Measurements from ENCODE around the gene ANKRD13A.
"Not testable (repeated sequence)": the region's sequence is repeated elsewhere in the genome, so short reads cannot be mapped to it uniquely, and the experiment has no call there.

The ANKRD13A gene

GRCh38 chr12:110050927-110051326 is 51.7 kb downstream of the ANKRD13A start:
- no peak for DNase-seq

GRCh38 chr12:110055375-110056352 is 56.4 kb downstream of the ANKRD13A start:
- not testable (repeated sequence) for DNase-seq

GRCh38 chr12:110056643-110057042 is 57.4 kb downstream of the ANKRD13A start:
- not testable (repeated sequence) for DNase-seq

- no peak for DNase-seq
These were observed 59.8 kb downstream of the ANKRD13A start for GRCh38 chr12:110058875-110059615.

GRCh38 chr12:110059651-110060000 is 60.4 kb downstream of the ANKRD13A start:
- DNase-seq: no peak

GRCh38 chr12:110062241-110062640 is 63.0 kb downstream of the ANKRD13A start:
- DNase-seq: no peak

GRCh38 chr12:110065540-110065939 is 66.3 kb downstream of the ANKRD13A start:
- DNase-seq: no peak

GRCh38 chr12:110067531-110067930 is 68.3 kb downstream of the ANKRD13A start:
- no peak for DNase-seq

- not testable (repeated sequence) for DNase-seq
These were observed 68.9 kb downstream of the ANKRD13A start for GRCh38 chr12:110068115-110068514.

- DNase-seq: no peak
These were observed 69.4 kb downstream of the ANKRD13A start for GRCh38 chr12:110068654-110069053.

- DNase-seq: no peak
These were observed 72.3 kb downstream of the ANKRD13A start for GRCh38 chr12:110071504-110071903.

GRCh38 chr12:110071967-110072366 is 72.7 kb downstream of the ANKRD13A start:
- no peak for DNase-seq

- DNase-seq: not testable (repeated sequence)
These were observed 73.4 kb downstream of the ANKRD13A start for GRCh38 chr12:110072636-110073035.

- no peak for DNase-seq
These were observed 74.0 kb downstream of the ANKRD13A start for GRCh38 chr12:110073049-110073831.

- DNase-seq: no peak
These were observed 74.9 kb downstream of the ANKRD13A start for GRCh38 chr12:110074089-110074488.

GRCh38 chr12:110075880-110076279 is 76.7 kb downstream of the ANKRD13A start:
- no peak for DNase-seq

- no peak for DNase-seq
These were observed 78.6 kb downstream of the ANKRD13A start for GRCh38 chr12:110077800-110078199.

GRCh38 chr12:110079477-110080400 is 80.5 kb downstream of the ANKRD13A start:
- DNase-seq: no peak

- DNase-seq: no peak
These were observed 81.2 kb downstream of the ANKRD13A start for GRCh38 chr12:110080410-110080809.

GRCh38 chr12:110084314-110085015 is 85.2 kb downstream of the ANKRD13A start:
- DNase-seq: no peak

GRCh38 chr12:110088216-110088615 is 89.0 kb downstream of the ANKRD13A start:
- not testable (repeated sequence) for DNase-seq
